HepG2 (cell line): ENCODE data around the gene ANKRD35. TPM values are rescaled to one million over a fixed set of nuclear protein-coding genes. Genes with fewer than 3 reads are reported as not detected.

ENCODE experiments used
- ATAC-seq: fragments of 200-7000 bp; cut with Tn5 transposase; 3 replicates; pipeline ENCODE4 v1.9.1; 2020; ENCODE audit warnings: mild to moderate bottlenecking, moderate library complexity
- BruUV-seq: library from RNA; stranded (reverse); fragments of 400-500 nt; replicated peaks from 2 replicates; lab custom pipeline; 2021; lab: Mats Ljungman, UMichigan
- CTCF ChIA-PET: fragments of 300-600 bp; formaldehyde crosslinking; extraction: SDS; loops from one replicate; lab custom pipeline; 2021; ENCODE audit warnings: low total read pairs, inconsistent platforms, low intra/inter-chr PET ratio; lab: Yijun Ruan, JAX
- POLR2A ChIA-PET: fragments of 350-600 bp; sonication (Branson Sonifier 250); formaldehyde crosslinking; loops from one replicate; lab custom pipeline; 2020; ENCODE audit warnings: antibody characterized with exemption, inconsistent platforms; lab: Yijun Ruan, JAX
- DNase-seq: peaks from one replicate; pipeline ENCODE4 v3.0.0-alpha.2; 2015; ENCODE audit warnings: low spot score
- FAIRE-seq: peaks from 3 replicates; lab custom pipeline; 2011; peaks lifted over from hg19 to GRCh38; lab: Jason Lieb, UNC
- H2AFZ ChIP-seq: one replicate; pipeline ENCODE4 v1.6.1; 2011; ENCODE audit warnings: low read length, inconsistent platforms
- H3K27ac ChIP-seq: fragments of 300-600 bp; 3 replicates; pipeline ENCODE4 v1.8.0; 2011; ENCODE audit warnings: mixed run types, mild to moderate bottlenecking, mixed read lengths, low read length, inconsistent platforms; ENCODE audit not compliant: insufficient read depth; ENCODE audit errors: extremely low read length
- H3K27me3 ChIP-seq, 2 experiments: fragments of 200-600 bp in 1 of 2; 2 replicates in 1 of 2; 3 replicates in 1 of 2; pipeline versions ENCODE4 v1.6.0 to v1.8.0; 2011; ENCODE audit warnings: low read length in 2 of 2, mild to moderate bottlenecking in 2 of 2, moderate library complexity in 2 of 2, inconsistent platforms in 1 of 2; ENCODE audit not compliant: insufficient read depth in 2 of 2, control insufficient read depth in 1 of 2
- H3K36me3 ChIP-seq, 2 experiments: fragments of 200-600 bp in 1 of 2; replicated peaks in 1 of 2; 2 replicates in 1 of 2; 3 replicates in 1 of 2; pipeline versions ENCODE4 v1.5.1 to v1.8.0; 2011; ENCODE audit warnings: low read length in 2 of 2, inconsistent platforms in 1 of 2; ENCODE audit not compliant: insufficient read depth in 2 of 2, control insufficient read depth in 1 of 2
- H3K4me1 ChIP-seq: 2 replicates; pipeline ENCODE4 v1.5.1; 2012; ENCODE audit warnings: low read length, inconsistent platforms; ENCODE audit not compliant: insufficient read depth
- H3K4me2 ChIP-seq: 2 replicates; pipeline ENCODE4 v1.6.0; 2011; ENCODE audit warnings: low read depth, low read length, inconsistent platforms
- H3K4me3 ChIP-seq, 3 experiments: fragments of 200-600 bp in 1 of 3; sonication (generic), shearing (Covaris generic) in 1 of 3; replicated peaks in 1 of 3; 2 replicates each; pipeline ENCODE4 v1.5.1; 2011 to 2016; ENCODE audit warnings: low read length in 3 of 3, inconsistent platforms in 2 of 3, low read depth in 2 of 3, mild to moderate bottlenecking in 2 of 3, control low read depth in 1 of 3, mixed read lengths in 1 of 3; ENCODE audit not compliant: insufficient read depth in 1 of 3
- H3K79me2 ChIP-seq: one replicate; pipeline ENCODE4 v1.6.1; 2011; ENCODE audit warnings: low read length, inconsistent platforms; ENCODE audit not compliant: insufficient read depth
- H3K9ac ChIP-seq: 2 replicates; pipeline ENCODE4 v1.6.0; 2011; ENCODE audit warnings: mild to moderate bottlenecking, low read depth, low read length, inconsistent platforms; ENCODE audit not compliant: insufficient read depth
- H3K9me3 ChIP-seq: 2 replicates; pipeline ENCODE4 v1.5.1; 2012; ENCODE audit warnings: mild to moderate bottlenecking, low read length
- H4K20me1 ChIP-seq: 2 replicates; pipeline ENCODE4 v1.6.0; 2011; ENCODE audit warnings: inconsistent platforms, mild to moderate bottlenecking, low read length, moderate library complexity; ENCODE audit not compliant: insufficient read depth
- ELF1 ChIP-seq: sonication (generic); formaldehyde crosslinking; IDR thresholded peaks from 2 replicates; pipeline ENCODE4 v1.4.0; 2020; ENCODE audit warnings: missing genetic modification reagents
- POLR2G ChIP-seq: fragments of 200-400 bp; formaldehyde crosslinking; IDR thresholded peaks from 2 replicates; pipeline ENCODE4 v1.6.1; 2018; ENCODE audit warnings: mild to moderate bottlenecking, low read depth, low read length, moderate library complexity
- RBM22 ChIP-seq: fragments of 200-400 bp; formaldehyde crosslinking; optimal IDR thresholded peaks from 2 replicates; pipeline ENCODE3; 2017; ENCODE audit warnings: mild to moderate bottlenecking, low read length, moderate library complexity
- RBM39 ChIP-seq: fragments of 200-400 bp; formaldehyde crosslinking; IDR thresholded peaks from one replicate; pipeline ENCODE4 v1.6.1; 2018; ENCODE audit warnings: antibody characterized with exemption, mild to moderate bottlenecking, low read depth, low read length; ENCODE audit not compliant: poor library complexity, severe bottlenecking
- ZBTB46 ChIP-seq: sonication (generic); formaldehyde crosslinking; IDR thresholded peaks from 2 replicates; pipeline ENCODE4 v1.4.0; 2020; ENCODE audit warnings: mild to moderate bottlenecking, missing genetic modification reagents, borderline replicate concordance
- ZSCAN29 ChIP-seq: sonication (generic); formaldehyde crosslinking; conservative IDR thresholded peaks from 2 replicates; pipeline ENCODE4 v1.4.0; 2020; ENCODE audit warnings: mild to moderate bottlenecking, missing genetic modification reagents
- WGBS: methylation state at CpG from one replicate; pipeline ENCODE4 v1.1.6; 2017; ENCODE audit warnings: low lambda C conversion rate; 5-methylcytosine and 5-hydroxymethylcytosine counted together
- in situ Hi-C: cut with HindIII; loops from 2 replicates; pipeline ENCODE4 v1.10.0; 2017; ENCODE audit warnings: low pct_unique_long_range_greater_than_20kb; ENCODE audit not compliant: extremely low pct_ligation_motif_present
- intact Hi-C: fragments of 100-400 bp; cut with micrococcal nuclease; formaldehyde crosslinking; loops from one replicate; pipeline ENCODE4 v1.10.0; 2022; ENCODE audit not compliant: unreplicated experiment
- polyA plus RNA-seq, 8 experiments: library from polyadenylated mRNA; depleted of rRNA in 3 of 8; stranded (reverse) in 7 of 8; unstranded in 1 of 8; fragments of >200 nt; fragmentation: Illumina TruSeq in 4 of 8; extraction: Trizol in 4 of 8; gene quantifications; 2 replicates each; pipeline versions ENCODE4 v1.2.1 to v1.2.3, GENCODE V29; 2011 to 2016; ENCODE audit warnings: low read depth in 4 of 8, missing spikeins in 1 of 8, mixed read lengths in 1 of 8; ENCODE audit not compliant: insufficient read depth in 1 of 8
- total RNA-seq, 5 experiments: library from RNA; depleted of rRNA; stranded (reverse); fragments of >200 nt; fragmentation: Illumina TruSeq; extraction: Trizol; gene quantifications; 2 replicates each; pipeline ENCODE4 v1.2.3, GENCODE V29; 2016; ENCODE audit warnings: low read depth in 1 of 5

Gene ANKRD35
- total and polyA plus RNA-seq, 2 of the 13 experiments (the other 11 are each of a cell fraction or from before 2014, with no cell fraction given) = 0.02 TPM; not detected in 1

GRCh38 chr1:145845144-145845513 lies 40.5 kb downstream of the ANKRD35 start:
- H3K36me3 ChIP-seq = peaks cover 10 to 26% of the 10 kb centered on the region in 2 experiments
- peak overlapping the region; percentile 55 to 78 (median 66) for H3K4me3 ChIP-seq
- BruUV-seq = no TSS peak
- no peak overlapping the region for H2AFZ ChIP-seq
- ChIA-PET POLR2A (interaction anchor here (0.8 to 4.5 kb wide), 12 partner anchors 10 to 113 kb away, joined by 3 to 44 read pairs (median 4); partner anchors contain the start of genes LIX1L, PIAS3, POLR3C and RBM8A), CTCF (interaction anchor here (0.6 to 2.5 kb wide), 2 partner anchors 65 to 168 kb away, joined by 4 to 14 read pairs; partner anchors contain the start of gene ITGA10)
- in situ Hi-C loops (loop anchor here (10.0 kb wide), 1 partner anchor 170 kb away; no protein-coding TSS in a partner anchor), intact Hi-C loops (loop anchor here (1.0 kb wide), 1 partner anchor 168 kb away; no protein-coding TSS in a partner anchor)
- 11% methylated on average over 4 of the region's 4 CpGs for WGBS
- H3K9ac ChIP-seq = peak overlapping the region; percentile 68; the same call in 1 of the 2 replicates
- peak overlapping the region; percentile 95 for H3K4me2 ChIP-seq
- no peaks in the 10 kb centered on the region for H3K27me3 ChIP-seq
- H3K4me1 ChIP-seq = peaks cover 12% of the 10 kb centered on the region
- H3K27ac ChIP-seq = no peak overlapping the region
- no peaks in the 10 kb centered on the region for H4K20me1 ChIP-seq
- TF ChIP-seq RBM39 (no peak), RBM22 (no peak), ZBTB46 (0 out of 2 replicates have a peak, but pooled peaks have one; percentile 11), ELF1 (CRISPR knock-in tag) (no peak), POLR2G (peak; percentile 22; the same call in 1 of the 2 replicates), ZSCAN29 (CRISPR knock-in tag) (0 out of 2 replicates have a peak, but pooled peaks have one; percentile 18)
- ATAC-seq (peak; percentile 44), DNase-seq (no peak), FAIRE-seq (no peak)
- no peaks in the 10 kb centered on the region for H3K9me3 ChIP-seq
- H3K79me2 ChIP-seq = no peaks in the 10 kb centered on the region
